GM23338 (cell line): ENCODE measurements around the gene DMD. TPM values are rescaled to one million over a fixed set of nuclear protein-coding genes. Genes with fewer than 3 reads are reported as not detected.

ENCODE experiments used
- ATAC-seq: fragments of 200-7000 bp; cut with Tn5 transposase; 3 replicates; pipeline ENCODE4 v1.9.1; 2020
- DNase-seq: peaks from one replicate; pipeline ENCODE4 v3.0.0-alpha.2; 2015; ENCODE audit warnings: low spot score
- H2AFZ ChIP-seq: fragments of 200-600 bp; sonication (generic); 2 replicates; pipeline ENCODE4 v1.8.0; 2016; ENCODE audit warnings: antibody characterized with exemption, mild to moderate bottlenecking, moderate library complexity
- H3F3A ChIP-seq: fragments of 200-600 bp; sonication (generic); replicated peaks from 2 replicates; pipeline ENCODE4 v1.8.0; 2017; ENCODE audit warnings: antibody characterized with exemption, mixed run types, low read depth
- H3K27ac ChIP-seq: fragments of 200-600 bp; sonication (generic); 2 replicates; pipeline ENCODE4 v1.6.1; 2016; ENCODE audit warnings: low read depth
- H3K27me3 ChIP-seq: fragments of 200-600 bp; sonication (generic); 2 replicates; pipeline ENCODE4 v1.8.0; 2016; ENCODE audit warnings: mild to moderate bottlenecking, mixed run types, moderate library complexity; ENCODE audit not compliant: insufficient read depth
- H3K36me3 ChIP-seq: fragments of 200-600 bp; sonication (generic); 2 replicates; pipeline ENCODE4 v1.8.0; 2016; ENCODE audit warnings: mild to moderate bottlenecking; ENCODE audit not compliant: insufficient read depth
- H3K4me1 ChIP-seq: fragments of 200-600 bp; sonication (generic); 2 replicates; pipeline ENCODE4 v1.8.0; 2016; ENCODE audit warnings: mild to moderate bottlenecking, moderate library complexity; ENCODE audit not compliant: insufficient read depth
- H3K4me2 ChIP-seq: fragments of 200-600 bp; sonication (generic); 2 replicates; pipeline ENCODE4 v1.7.1; 2017; ENCODE audit warnings: mixed run types
- H3K4me3 ChIP-seq: fragments of 200-600 bp; sonication (generic); 2 replicates; pipeline ENCODE4 v1.6.1; 2016; ENCODE audit warnings: mixed run types
- H3K79me2 ChIP-seq: fragments of 200-600 bp; sonication (generic); replicated peaks from 2 replicates; pipeline ENCODE4 v1.8.0; 2017; ENCODE audit warnings: mild to moderate bottlenecking; ENCODE audit not compliant: insufficient read depth
- H3K9me2 ChIP-seq: fragments of 200-600 bp; sonication (generic); 2 replicates; pipeline ENCODE4 v1.8.0; 2017; ENCODE audit not compliant: insufficient read depth
- H4K20me1 ChIP-seq: fragments of 200-600 bp; sonication (generic); replicated peaks from 2 replicates; pipeline ENCODE4 v1.8.0; 2017; ENCODE audit warnings: mild to moderate bottlenecking; ENCODE audit not compliant: insufficient read depth
- H3K27ac Mint-ChIP-seq: 2 replicates; pipeline ENCODE4 v1.8.0; 2020; ENCODE audit warnings: inconsistent platforms, mild to moderate bottlenecking, moderate library complexity, mixed read lengths
- H3K27me3 Mint-ChIP-seq: 3 replicates; pipeline ENCODE4 v1.8.0; 2022; ENCODE audit warnings: low read depth, mild to moderate bottlenecking, moderate library complexity, mixed read lengths, inconsistent platforms; ENCODE audit not compliant: insufficient read depth, poor library complexity
- H3K36me3 Mint-ChIP-seq: 3 replicates; pipeline ENCODE4 v1.8.0; 2021; ENCODE audit warnings: low read depth, mild to moderate bottlenecking, inconsistent platforms, moderate library complexity, mixed read lengths
- H3K4me1 Mint-ChIP-seq: 3 replicates; pipeline ENCODE4 v1.8.0; 2020; ENCODE audit warnings: mild to moderate bottlenecking, inconsistent platforms, mixed read lengths
- H3K4me3 Mint-ChIP-seq: 3 replicates; pipeline ENCODE4 v1.8.0; 2021; ENCODE audit warnings: moderate library complexity, mild to moderate bottlenecking, inconsistent platforms, mixed read lengths
- H3K9me3 Mint-ChIP-seq: 3 replicates; pipeline ENCODE4 v1.8.0; 2020; ENCODE audit warnings: moderate library complexity, mild to moderate bottlenecking, inconsistent platforms, mixed read lengths
- CREB1 ChIP-seq: fragments of 250-450 bp; sonication (Bioruptor Pico); IDR thresholded peaks from 2 replicates; pipeline ENCODE4 v1.5.0; 2020; ENCODE audit warnings: low read depth, mild to moderate bottlenecking, moderate library complexity
- EZH2phosphoT487 ChIP-seq: fragments of 200-600 bp; sonication (generic); IDR thresholded peaks from one replicate; pipeline ENCODE4 v1.8.1; 2018; ENCODE audit warnings: antibody characterized with exemption; ENCODE audit not compliant: unreplicated experiment
- JUNB ChIP-seq: IDR thresholded peaks from one replicate; pipeline ENCODE4 v1.6.1; 2016; ENCODE audit warnings: antibody characterized with exemption; ENCODE audit not compliant: unreplicated experiment
- NANOG ChIP-seq: IDR thresholded peaks from 2 replicates; pipeline ENCODE4 v1.6.1; 2016; ENCODE audit warnings: antibody characterized with exemption, borderline replicate concordance
- STAT1 ChIP-seq: IDR thresholded peaks from one replicate; pipeline ENCODE4 v1.6.1; 2016; ENCODE audit warnings: antibody characterized with exemption; ENCODE audit not compliant: unreplicated experiment
- ZNF114 ChIP-seq: fragments of 250-450 bp; sonication (Bioruptor Pico); IDR thresholded peaks from 2 replicates; pipeline ENCODE4 v1.5.0; 2020; ENCODE audit warnings: mild to moderate bottlenecking, moderate library complexity
- ZNF331 ChIP-seq: fragments of 250-450 bp; sonication (Bioruptor Pico); IDR thresholded peaks from 2 replicates; pipeline ENCODE4 v1.5.0; 2020; ENCODE audit warnings: low read depth, mild to moderate bottlenecking, moderate library complexity
- polyA plus RNA-seq: library from polyadenylated mRNA; unstranded; fragments of >200 nt; fragmentation: Nextera tagmentation; extraction: Ambion mirVana; gene quantifications from 2 replicates; pipeline ENCODE4 v1.2.1, GENCODE V29; 2016
- total RNA-seq: library from RNA; depleted of rRNA; stranded (reverse); fragments of >200 nt; shearing (Covaris generic); gene quantifications from 2 replicates; pipeline ENCODE4 v1.2.3, GENCODE V29; 2014
- TF ChIP-seq, protein P1 (sequence below): fragments of 250-450 bp; sonication (Bioruptor Pico); IDR thresholded peaks from 2 replicates; pipeline ENCODE4 v1.5.0; 2020; ENCODE audit warnings: mild to moderate bottlenecking, moderate library complexity
- TF ChIP-seq, protein P2 (sequence below): IDR thresholded peaks from 2 replicates; pipeline ENCODE4 v1.6.1; 2016; ENCODE audit warnings: antibody characterized with exemption
- TF ChIP-seq, protein P3 (sequence below): IDR thresholded peaks from one replicate; pipeline ENCODE4 v1.6.1; 2018; ENCODE audit warnings: antibody characterized with exemption; ENCODE audit not compliant: unreplicated experiment
- TF ChIP-seq, protein P4 (sequence below), 2 experiments: fragments of 200-600 bp in 1 of 2; sonication (generic) in 1 of 2; conservative IDR thresholded peaks; 2 replicates each; pipeline versions ENCODE4 v1.5.1 to v1.6.1; 2016 to 2017; ENCODE audit warnings: antibody characterized with exemption in 2 of 2, low read depth in 2 of 2, mild to moderate bottlenecking in 2 of 2, moderate library complexity in 1 of 2

DMD gene
- total and polyA plus RNA-seq, 2 experiments from 2014 or later = 4.5 to 7.6 TPM

DNA sequence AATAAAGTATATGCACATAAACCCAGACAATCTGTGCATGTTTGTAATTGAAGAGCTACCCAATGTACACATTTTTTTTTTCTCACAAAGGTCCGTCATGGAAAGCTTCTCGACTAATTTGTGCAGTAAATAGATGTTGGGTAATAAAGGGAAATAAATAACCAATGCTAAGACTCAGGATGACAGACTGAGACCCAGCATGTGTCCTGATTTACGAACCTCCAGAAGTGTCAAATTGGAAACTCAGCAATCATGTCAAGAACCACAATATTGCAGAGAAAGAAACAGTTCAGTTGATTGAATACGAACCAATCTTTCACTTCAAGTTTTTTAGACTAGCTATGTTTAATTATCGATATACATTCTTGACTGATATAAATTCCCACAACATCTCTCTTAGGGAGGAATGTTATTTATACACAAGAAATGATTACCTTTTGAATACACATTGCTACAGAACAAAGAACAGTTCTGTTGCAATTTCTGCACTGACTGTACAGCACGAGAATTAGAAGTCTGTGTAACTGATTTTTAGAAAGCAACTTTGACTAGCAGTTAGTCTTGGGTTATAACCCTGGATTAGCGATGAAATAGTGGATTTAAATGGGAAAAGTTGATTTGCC is 1513.9 kb downstream of the DMD start:
- Histone ChIP-seq H4K20me1 (no peaks in the 10 kb centered on the region), H3K4me3 (no peak overlapping the region), H3K27me3 (no peaks in the 10 kb centered on the region), H3K79me2 (no peaks in the 10 kb centered on the region), H2AFZ (no peak overlapping the region), H3K4me1 (no peaks in the 10 kb centered on the region), H3K27ac (no peak overlapping the region), H3K36me3 (no peaks in the 10 kb centered on the region), H3F3A (no peaks in the 10 kb centered on the region), H3K9me2 (no peaks in the 10 kb centered on the region), H3K4me2 (no peak overlapping the region)
- DNase-seq (no peak), ATAC-seq (no peak)
- no peak overlapping the region for H3K4me3 Mint-ChIP-seq
- H3K9me3 Mint-ChIP-seq = no peaks in the 10 kb centered on the region
- no peaks in the 10 kb centered on the region for H3K36me3 Mint-ChIP-seq
- no peak overlapping the region for H3K27ac Mint-ChIP-seq
- no peak for TF ChIP-seq EZH2phosphoT487
- no peak for TF ChIP-seq ZNF114 (CRISPR knock-in tag)
- no peak for TF ChIP-seq JUNB
- TF ChIP-seq, protein P1, sequence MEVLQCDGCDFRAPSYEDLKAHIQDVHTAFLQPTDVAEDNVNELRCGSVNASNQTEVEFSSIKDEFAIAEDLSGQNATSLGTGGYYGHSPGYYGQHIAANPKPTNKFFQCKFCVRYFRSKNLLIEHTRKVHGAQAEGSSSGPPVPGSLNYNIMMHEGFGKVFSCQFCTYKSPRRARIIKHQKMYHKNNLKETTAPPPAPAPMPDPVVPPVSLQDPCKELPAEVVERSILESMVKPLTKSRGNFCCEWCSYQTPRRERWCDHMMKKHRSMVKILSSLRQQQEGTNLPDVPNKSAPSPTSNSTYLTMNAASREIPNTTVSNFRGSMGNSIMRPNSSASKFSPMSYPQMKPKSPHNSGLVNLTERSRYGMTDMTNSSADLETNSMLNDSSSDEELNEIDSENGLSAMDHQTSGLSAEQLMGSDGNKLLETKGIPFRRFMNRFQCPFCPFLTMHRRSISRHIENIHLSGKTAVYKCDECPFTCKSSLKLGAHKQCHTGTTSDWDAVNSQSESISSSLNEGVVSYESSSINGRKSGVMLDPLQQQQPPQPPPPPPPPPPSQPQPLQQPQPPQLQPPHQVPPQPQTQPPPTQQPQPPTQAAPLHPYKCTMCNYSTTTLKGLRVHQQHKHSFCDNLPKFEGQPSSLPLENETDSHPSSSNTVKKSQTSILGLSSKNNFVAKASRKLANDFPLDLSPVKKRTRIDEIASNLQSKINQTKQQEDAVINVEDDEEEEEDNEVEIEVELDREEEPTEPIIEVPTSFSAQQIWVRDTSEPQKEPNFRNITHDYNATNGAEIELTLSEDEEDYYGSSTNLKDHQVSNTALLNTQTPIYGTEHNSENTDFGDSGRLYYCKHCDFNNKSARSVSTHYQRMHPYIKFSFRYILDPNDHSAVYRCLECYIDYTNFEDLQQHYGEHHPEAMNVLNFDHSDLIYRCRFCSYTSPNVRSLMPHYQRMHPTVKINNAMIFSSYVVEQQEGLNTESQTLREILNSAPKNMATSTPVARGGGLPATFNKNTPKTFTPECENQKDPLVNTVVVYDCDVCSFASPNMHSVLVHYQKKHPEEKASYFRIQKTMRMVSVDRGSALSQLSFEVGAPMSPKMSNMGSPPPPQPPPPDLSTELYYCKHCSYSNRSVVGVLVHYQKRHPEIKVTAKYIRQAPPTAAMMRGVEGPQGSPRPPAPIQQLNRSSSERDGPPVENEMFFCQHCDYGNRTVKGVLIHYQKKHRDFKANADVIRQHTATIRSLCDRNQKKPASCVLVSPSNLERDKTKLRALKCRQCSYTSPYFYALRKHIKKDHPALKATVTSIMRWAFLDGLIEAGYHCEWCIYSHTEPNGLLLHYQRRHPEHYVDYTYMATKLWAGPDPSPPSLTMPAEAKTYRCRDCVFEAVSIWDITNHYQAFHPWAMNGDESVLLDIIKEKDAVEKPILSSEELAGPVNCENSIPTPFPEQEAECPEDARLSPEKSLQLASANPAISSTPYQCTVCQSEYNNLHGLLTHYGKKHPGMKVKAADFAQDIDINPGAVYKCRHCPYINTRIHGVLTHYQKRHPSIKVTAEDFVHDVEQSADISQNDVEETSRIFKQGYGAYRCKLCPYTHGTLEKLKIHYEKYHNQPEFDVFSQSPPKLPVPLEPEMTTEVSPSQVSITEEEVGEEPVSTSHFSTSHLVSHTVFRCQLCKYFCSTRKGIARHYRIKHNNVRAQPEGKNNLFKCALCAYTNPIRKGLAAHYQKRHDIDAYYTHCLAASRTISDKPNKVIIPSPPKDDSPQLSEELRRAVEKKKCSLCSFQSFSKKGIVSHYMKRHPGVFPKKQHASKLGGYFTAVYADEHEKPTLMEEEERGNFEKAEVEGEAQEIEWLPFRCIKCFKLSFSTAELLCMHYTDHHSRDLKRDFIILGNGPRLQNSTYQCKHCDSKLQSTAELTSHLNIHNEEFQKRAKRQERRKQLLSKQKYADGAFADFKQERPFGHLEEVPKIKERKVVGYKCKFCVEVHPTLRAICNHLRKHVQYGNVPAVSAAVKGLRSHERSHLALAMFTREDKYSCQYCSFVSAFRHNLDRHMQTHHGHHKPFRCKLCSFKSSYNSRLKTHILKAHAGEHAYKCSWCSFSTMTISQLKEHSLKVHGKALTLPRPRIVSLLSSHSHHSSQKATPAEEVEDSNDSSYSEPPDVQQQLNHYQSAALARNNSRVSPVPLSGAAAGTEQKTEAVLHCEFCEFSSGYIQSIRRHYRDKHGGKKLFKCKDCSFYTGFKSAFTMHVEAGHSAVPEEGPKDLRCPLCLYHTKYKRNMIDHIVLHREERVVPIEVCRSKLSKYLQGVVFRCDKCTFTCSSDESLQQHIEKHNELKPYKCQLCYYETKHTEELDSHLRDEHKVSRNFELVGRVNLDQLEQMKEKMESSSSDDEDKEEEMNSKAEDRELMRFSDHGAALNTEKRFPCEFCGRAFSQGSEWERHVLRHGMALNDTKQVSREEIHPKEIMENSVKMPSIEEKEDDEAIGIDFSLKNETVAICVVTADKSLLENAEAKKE = no peak
- TF ChIP-seq, protein P2, sequence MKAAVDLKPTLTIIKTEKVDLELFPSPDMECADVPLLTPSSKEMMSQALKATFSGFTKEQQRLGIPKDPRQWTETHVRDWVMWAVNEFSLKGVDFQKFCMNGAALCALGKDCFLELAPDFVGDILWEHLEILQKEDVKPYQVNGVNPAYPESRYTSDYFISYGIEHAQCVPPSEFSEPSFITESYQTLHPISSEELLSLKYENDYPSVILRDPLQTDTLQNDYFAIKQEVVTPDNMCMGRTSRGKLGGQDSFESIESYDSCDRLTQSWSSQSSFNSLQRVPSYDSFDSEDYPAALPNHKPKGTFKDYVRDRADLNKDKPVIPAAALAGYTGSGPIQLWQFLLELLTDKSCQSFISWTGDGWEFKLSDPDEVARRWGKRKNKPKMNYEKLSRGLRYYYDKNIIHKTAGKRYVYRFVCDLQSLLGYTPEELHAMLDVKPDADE = no peak
- no peak for TF ChIP-seq NANOG
- no peak for TF ChIP-seq CREB1 (CRISPR knock-in tag)
- no peak for TF ChIP-seq ZNF331 (CRISPR knock-in tag)
- TF ChIP-seq, protein P3, sequence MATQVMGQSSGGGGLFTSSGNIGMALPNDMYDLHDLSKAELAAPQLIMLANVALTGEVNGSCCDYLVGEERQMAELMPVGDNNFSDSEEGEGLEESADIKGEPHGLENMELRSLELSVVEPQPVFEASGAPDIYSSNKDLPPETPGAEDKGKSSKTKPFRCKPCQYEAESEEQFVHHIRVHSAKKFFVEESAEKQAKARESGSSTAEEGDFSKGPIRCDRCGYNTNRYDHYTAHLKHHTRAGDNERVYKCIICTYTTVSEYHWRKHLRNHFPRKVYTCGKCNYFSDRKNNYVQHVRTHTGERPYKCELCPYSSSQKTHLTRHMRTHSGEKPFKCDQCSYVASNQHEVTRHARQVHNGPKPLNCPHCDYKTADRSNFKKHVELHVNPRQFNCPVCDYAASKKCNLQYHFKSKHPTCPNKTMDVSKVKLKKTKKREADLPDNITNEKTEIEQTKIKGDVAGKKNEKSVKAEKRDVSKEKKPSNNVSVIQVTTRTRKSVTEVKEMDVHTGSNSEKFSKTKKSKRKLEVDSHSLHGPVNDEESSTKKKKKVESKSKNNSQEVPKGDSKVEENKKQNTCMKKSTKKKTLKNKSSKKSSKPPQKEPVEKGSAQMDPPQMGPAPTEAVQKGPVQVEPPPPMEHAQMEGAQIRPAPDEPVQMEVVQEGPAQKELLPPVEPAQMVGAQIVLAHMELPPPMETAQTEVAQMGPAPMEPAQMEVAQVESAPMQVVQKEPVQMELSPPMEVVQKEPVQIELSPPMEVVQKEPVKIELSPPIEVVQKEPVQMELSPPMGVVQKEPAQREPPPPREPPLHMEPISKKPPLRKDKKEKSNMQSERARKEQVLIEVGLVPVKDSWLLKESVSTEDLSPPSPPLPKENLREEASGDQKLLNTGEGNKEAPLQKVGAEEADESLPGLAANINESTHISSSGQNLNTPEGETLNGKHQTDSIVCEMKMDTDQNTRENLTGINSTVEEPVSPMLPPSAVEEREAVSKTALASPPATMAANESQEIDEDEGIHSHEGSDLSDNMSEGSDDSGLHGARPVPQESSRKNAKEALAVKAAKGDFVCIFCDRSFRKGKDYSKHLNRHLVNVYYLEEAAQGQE = no peak
- TF ChIP-seq STAT1 = no peak
- TF ChIP-seq, protein P4, sequence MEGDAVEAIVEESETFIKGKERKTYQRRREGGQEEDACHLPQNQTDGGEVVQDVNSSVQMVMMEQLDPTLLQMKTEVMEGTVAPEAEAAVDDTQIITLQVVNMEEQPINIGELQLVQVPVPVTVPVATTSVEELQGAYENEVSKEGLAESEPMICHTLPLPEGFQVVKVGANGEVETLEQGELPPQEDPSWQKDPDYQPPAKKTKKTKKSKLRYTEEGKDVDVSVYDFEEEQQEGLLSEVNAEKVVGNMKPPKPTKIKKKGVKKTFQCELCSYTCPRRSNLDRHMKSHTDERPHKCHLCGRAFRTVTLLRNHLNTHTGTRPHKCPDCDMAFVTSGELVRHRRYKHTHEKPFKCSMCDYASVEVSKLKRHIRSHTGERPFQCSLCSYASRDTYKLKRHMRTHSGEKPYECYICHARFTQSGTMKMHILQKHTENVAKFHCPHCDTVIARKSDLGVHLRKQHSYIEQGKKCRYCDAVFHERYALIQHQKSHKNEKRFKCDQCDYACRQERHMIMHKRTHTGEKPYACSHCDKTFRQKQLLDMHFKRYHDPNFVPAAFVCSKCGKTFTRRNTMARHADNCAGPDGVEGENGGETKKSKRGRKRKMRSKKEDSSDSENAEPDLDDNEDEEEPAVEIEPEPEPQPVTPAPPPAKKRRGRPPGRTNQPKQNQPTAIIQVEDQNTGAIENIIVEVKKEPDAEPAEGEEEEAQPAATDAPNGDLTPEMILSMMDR (conservative IDR thresholded peaks at IDR 0.05; ENCODE audit: low read depth in 2 of 2) = no peak
- peaks cover 5% of the 10 kb centered on the region for H3K4me1 Mint-ChIP-seq
- no peaks in the 10 kb centered on the region for H3K27me3 Mint-ChIP-seq
